H9 (cell line): ENCODE measurements around the gene HS1BP3. TPM values are rescaled to one million over a fixed set of nuclear protein-coding genes. Genes with fewer than 3 reads are reported as not detected.

Source experiments
- DNase-seq: peaks from one replicate; pipeline ENCODE4 v3.0.0-alpha.2; 2017
- H2AFZ ChIP-seq: one replicate; pipeline ENCODE4 v1.6.1; 2013; ENCODE audit warnings: mild to moderate bottlenecking, low read length, control low read depth, moderate library complexity
- H2AK5ac ChIP-seq: 2 replicates; pipeline ENCODE4 v1.6.1; 2013; ENCODE audit warnings: low read length, control low read depth, mixed read lengths; ENCODE audit not compliant: insufficient read length
- H2BK120ac ChIP-seq: one replicate; pipeline ENCODE4 v1.6.1; 2013; ENCODE audit warnings: low read depth, mild to moderate bottlenecking, low read length, control low read depth, inconsistent platforms; ENCODE audit not compliant: poor library complexity, severe bottlenecking
- H2BK12ac ChIP-seq: 2 replicates; pipeline ENCODE4 v1.6.1; 2013; ENCODE audit warnings: low read length, control low read depth, mixed read lengths, low read depth; ENCODE audit not compliant: insufficient read length
- H2BK15ac ChIP-seq: 2 replicates; pipeline ENCODE4 v1.6.1; 2013; ENCODE audit warnings: low read depth, low read length, control low read depth
- H2BK20ac ChIP-seq: one replicate; pipeline ENCODE4 v1.6.1; 2013; ENCODE audit warnings: low read depth, mild to moderate bottlenecking, low read length, control low read depth, inconsistent platforms; ENCODE audit not compliant: poor library complexity, severe bottlenecking
- H2BK5ac ChIP-seq: 2 replicates; pipeline ENCODE4 v1.6.1; 2013; ENCODE audit warnings: low read length, control low read depth, mixed read lengths; ENCODE audit not compliant: insufficient read length
- H3K14ac ChIP-seq: 2 replicates; pipeline ENCODE4 v1.6.1; 2013; ENCODE audit warnings: low read length, control low read depth; ENCODE audit not compliant: insufficient read depth
- H3K18ac ChIP-seq: 2 replicates; pipeline ENCODE4 v1.6.1; 2013; ENCODE audit warnings: low read depth, mild to moderate bottlenecking, mixed read lengths, low read length, control low read depth; ENCODE audit not compliant: insufficient read length
- H3K23ac ChIP-seq: 2 replicates; pipeline ENCODE4 v1.6.1; 2013; ENCODE audit warnings: low read length, control low read depth, mixed read lengths, low read depth; ENCODE audit not compliant: insufficient read length
- H3K23me2 ChIP-seq: 2 replicates; pipeline ENCODE4 v1.6.1; 2013; ENCODE audit warnings: low read depth, mild to moderate bottlenecking, mixed read lengths, low read length, control low read depth; ENCODE audit not compliant: insufficient read length, poor library complexity, severe bottlenecking
- H3K27ac ChIP-seq: 2 replicates; pipeline ENCODE4 v1.5.1; 2013; ENCODE audit warnings: low read length, control low read depth, mixed read lengths, low read depth; ENCODE audit not compliant: insufficient read length
- H3K27me3 ChIP-seq: 2 replicates; pipeline ENCODE4 v1.6.1; 2013; ENCODE audit warnings: low read length, control low read depth, inconsistent platforms; ENCODE audit not compliant: insufficient read depth
- H3K4ac ChIP-seq: 2 replicates; pipeline ENCODE4 v1.6.1; 2013; ENCODE audit warnings: low read depth, mild to moderate bottlenecking, control low read depth, inconsistent platforms, low read length, moderate library complexity
- H3K4me1 ChIP-seq: 2 replicates; pipeline ENCODE4 v1.6.1; 2013; ENCODE audit warnings: low read length, control low read depth, inconsistent platforms; ENCODE audit not compliant: insufficient read depth
- H3K4me2 ChIP-seq: 2 replicates; pipeline ENCODE4 v1.6.1; 2013; ENCODE audit warnings: low read length, control low read depth, mixed read lengths; ENCODE audit not compliant: insufficient read length, insufficient read depth
- H3K56ac ChIP-seq: 2 replicates; pipeline ENCODE4 v1.6.1; 2013; ENCODE audit warnings: low read depth, mild to moderate bottlenecking, mixed read lengths, low read length, control low read depth; ENCODE audit not compliant: insufficient read length
- H3K79me1 ChIP-seq: 2 replicates; pipeline ENCODE4 v1.6.1; 2013; ENCODE audit warnings: low read depth, mild to moderate bottlenecking, moderate library complexity, low read length, control low read depth, inconsistent platforms; ENCODE audit not compliant: insufficient read depth, poor library complexity, severe bottlenecking
- H3K79me2 ChIP-seq: 2 replicates; pipeline ENCODE4 v1.6.1; 2013; ENCODE audit warnings: low read length, control low read depth, inconsistent platforms; ENCODE audit not compliant: insufficient read depth
- H3K9ac ChIP-seq: 2 replicates; pipeline ENCODE4 v1.6.1; 2013; ENCODE audit warnings: low read length, control low read depth, mixed read lengths; ENCODE audit not compliant: insufficient read length; ENCODE audit errors: extremely low read depth
- H3K9me3 ChIP-seq: one replicate; pipeline ENCODE4 v1.6.1; 2013; ENCODE audit warnings: low read depth, low read length, inconsistent platforms; ENCODE audit not compliant: control insufficient read depth
- H3T11ph ChIP-seq: one replicate; pipeline ENCODE4 v1.6.1; 2013; ENCODE audit warnings: mild to moderate bottlenecking, low read length, control low read depth, inconsistent platforms
- H4K20me1 ChIP-seq: one replicate; pipeline ENCODE4 v1.6.1; 2013; ENCODE audit not compliant: control insufficient read depth, insufficient read length, insufficient read depth
- H4K5ac ChIP-seq: 2 replicates; pipeline ENCODE4 v1.6.1; 2013; ENCODE audit warnings: low read depth, mild to moderate bottlenecking, mixed read lengths, low read length, control low read depth; ENCODE audit not compliant: insufficient read length
- H4K8ac ChIP-seq: replicated peaks from 2 replicates; pipeline ENCODE4 v1.6.1; 2013; ENCODE audit warnings: low read length, control low read depth, mixed read lengths, low read depth; ENCODE audit not compliant: insufficient read length
- H4K91ac ChIP-seq: 2 replicates; pipeline ENCODE4 v1.6.1; 2013; ENCODE audit warnings: low read depth, mild to moderate bottlenecking, moderate library complexity, mixed read lengths, low read length, control low read depth; ENCODE audit not compliant: insufficient read length
- H3K27ac Mint-ChIP-seq, 3 experiments: 2 replicates in 2 of 3; 3 replicates in 1 of 3; pipeline ENCODE4 v1.8.0; 2020 to 2021; ENCODE audit warnings: mixed read lengths in 3 of 3, mild to moderate bottlenecking in 1 of 3, moderate library complexity in 1 of 3
- H3K27me3 Mint-ChIP-seq: 2 replicates; pipeline ENCODE4 v1.8.0; 2021; ENCODE audit warnings: low read depth, mild to moderate bottlenecking, moderate library complexity, mixed read lengths
- H3K36me3 Mint-ChIP-seq, 3 experiments: 2 replicates in 2 of 3; 3 replicates in 1 of 3; pipeline ENCODE4 v1.8.0; 2020 to 2021; ENCODE audit warnings: low read depth in 3 of 3, mixed read lengths in 3 of 3; ENCODE audit not compliant: insufficient read depth in 1 of 3
- H3K4me1 Mint-ChIP-seq, 2 experiments: 2 replicates each; pipeline ENCODE4 v1.8.0; 2020; ENCODE audit warnings: mixed read lengths in 2 of 2
- H3K4me3 Mint-ChIP-seq, 2 experiments: 2 replicates in 1 of 2; 3 replicates in 1 of 2; pipeline ENCODE4 v1.8.0; 2020 to 2021; ENCODE audit warnings: mild to moderate bottlenecking in 2 of 2, mixed read lengths in 2 of 2, moderate library complexity in 1 of 2
- H3K9me3 Mint-ChIP-seq, 2 experiments: 2 replicates in 1 of 2; 3 replicates in 1 of 2; pipeline ENCODE4 v1.8.0; 2020; ENCODE audit warnings: mild to moderate bottlenecking in 2 of 2, mixed read lengths in 2 of 2, moderate library complexity in 1 of 2
- WGBS: extraction: QIAGEN DNeasy Blood & Tissue Kit; methylation state at CpG from one replicate; pipeline ENCODE4 v1.1.7; 2013; ENCODE audit warnings: missing lambda C conversion rate, low lambda C conversion rate, mixed read lengths; ENCODE audit not compliant: insufficient read length; ENCODE audit errors: extremely low coverage; 5-methylcytosine and 5-hydroxymethylcytosine counted together
- total RNA-seq: library from RNA; stranded (reverse); gene quantifications from 2 replicates; pipeline ENCODE4 v1.2.1, GENCODE V29; 2021
- TF ChIP-seq, protein P1 (sequence below): fragments of 200-600 bp; sonication (generic); conservative IDR thresholded peaks from 3 replicates; pipeline ENCODE4 v1.8.0; 2021; ENCODE audit warnings: antibody characterized with exemption, mild to moderate bottlenecking

HS1BP3 gene
- total RNA-seq, 1 experiment from 2014 or later, result 11.1 TPM

- Histone ChIP-seq H3K4me2 (peak overlapping the region; percentile 58), H2BK5ac (no peak overlapping the region), H3K79me2 (no peaks in the 10 kb centered on the region), H3K23ac (no peak overlapping the region), H3K56ac (no peak overlapping the region), H3K18ac (no peak overlapping the region), H3K79me1 (no peaks in the 10 kb centered on the region), H3K27me3 (peaks cover 69% of the 10 kb centered on the region), H4K5ac (no peak overlapping the region), H3K9me3 (no peaks in the 10 kb centered on the region), H2BK120ac (no peak overlapping the region), H3K4ac (no peak overlapping the region), H3T11ph (no peak overlapping the region), H3K27ac (no peak overlapping the region), H4K20me1 (no peaks in the 10 kb centered on the region), H2BK12ac (no peak overlapping the region), H2AK5ac (no peak overlapping the region), H3K14ac (no peak overlapping the region), H2AFZ (no peak overlapping the region), H3K23me2 (peaks cover 18% of the 10 kb centered on the region), H3K9ac (no peak overlapping the region), H2BK20ac (no peak overlapping the region), H4K8ac (no peak overlapping the region), H4K91ac (no peak overlapping the region), H3K4me1 (no peaks in the 10 kb centered on the region), H2BK15ac (no peak overlapping the region)
- TF ChIP-seq, protein P1, sequence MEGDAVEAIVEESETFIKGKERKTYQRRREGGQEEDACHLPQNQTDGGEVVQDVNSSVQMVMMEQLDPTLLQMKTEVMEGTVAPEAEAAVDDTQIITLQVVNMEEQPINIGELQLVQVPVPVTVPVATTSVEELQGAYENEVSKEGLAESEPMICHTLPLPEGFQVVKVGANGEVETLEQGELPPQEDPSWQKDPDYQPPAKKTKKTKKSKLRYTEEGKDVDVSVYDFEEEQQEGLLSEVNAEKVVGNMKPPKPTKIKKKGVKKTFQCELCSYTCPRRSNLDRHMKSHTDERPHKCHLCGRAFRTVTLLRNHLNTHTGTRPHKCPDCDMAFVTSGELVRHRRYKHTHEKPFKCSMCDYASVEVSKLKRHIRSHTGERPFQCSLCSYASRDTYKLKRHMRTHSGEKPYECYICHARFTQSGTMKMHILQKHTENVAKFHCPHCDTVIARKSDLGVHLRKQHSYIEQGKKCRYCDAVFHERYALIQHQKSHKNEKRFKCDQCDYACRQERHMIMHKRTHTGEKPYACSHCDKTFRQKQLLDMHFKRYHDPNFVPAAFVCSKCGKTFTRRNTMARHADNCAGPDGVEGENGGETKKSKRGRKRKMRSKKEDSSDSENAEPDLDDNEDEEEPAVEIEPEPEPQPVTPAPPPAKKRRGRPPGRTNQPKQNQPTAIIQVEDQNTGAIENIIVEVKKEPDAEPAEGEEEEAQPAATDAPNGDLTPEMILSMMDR, result no peak
- no peak overlapping the region for H3K27ac Mint-ChIP-seq
- H3K36me3 Mint-ChIP-seq, result no peaks in the 10 kb centered on the region
- peaks cover 96% of the 10 kb centered on the region for H3K27me3 Mint-ChIP-seq
- no CpG with 5 or more reads among the region's 17 CpGs for WGBS
- H3K4me3 Mint-ChIP-seq, result peak overlapping the region in 1 of 2 experiments; percentile 73; a peak in 3 of 5 replicates
- peaks cover 0 to 2% of the 10 kb centered on the region in 2 experiments; a peak in 2 of 5 replicates for H3K9me3 Mint-ChIP-seq
- DNase-seq, result peak; percentile 25
- peaks cover 9 to 41% of the 10 kb centered on the region in 2 experiments for H3K4me1 Mint-ChIP-seq
Observed at GRCh38 chr2:20664431-20665242, 13.7 kb upstream of the HS1BP3 start.
